Fibroblast of lung (primary cell): ENCODE measurements around the gene RBPJL.

Experiments
- EZH2 ChIP-seq: IDR thresholded peaks from 2 replicates; pipeline ENCODE4 v1.5.1; 2012; ENCODE audit warnings: low read length, control low read depth, mild to moderate bottlenecking; ENCODE audit errors: missing control alignments
- TF ChIP-seq, protein P1 (sequence below), 2 donors: IDR thresholded peaks in 1 of 2; conservative IDR thresholded peaks in 1 of 2; 1 replicate in 1 of 2; 2 replicates in 1 of 2; pipeline ENCODE4 v1.5.1; 2011 to 2012; ENCODE audit warnings: low read length in 2 of 2, control low read depth in 1 of 2, inconsistent platforms in 1 of 2, low read depth in 1 of 2, mild to moderate bottlenecking in 1 of 2

DNA sequence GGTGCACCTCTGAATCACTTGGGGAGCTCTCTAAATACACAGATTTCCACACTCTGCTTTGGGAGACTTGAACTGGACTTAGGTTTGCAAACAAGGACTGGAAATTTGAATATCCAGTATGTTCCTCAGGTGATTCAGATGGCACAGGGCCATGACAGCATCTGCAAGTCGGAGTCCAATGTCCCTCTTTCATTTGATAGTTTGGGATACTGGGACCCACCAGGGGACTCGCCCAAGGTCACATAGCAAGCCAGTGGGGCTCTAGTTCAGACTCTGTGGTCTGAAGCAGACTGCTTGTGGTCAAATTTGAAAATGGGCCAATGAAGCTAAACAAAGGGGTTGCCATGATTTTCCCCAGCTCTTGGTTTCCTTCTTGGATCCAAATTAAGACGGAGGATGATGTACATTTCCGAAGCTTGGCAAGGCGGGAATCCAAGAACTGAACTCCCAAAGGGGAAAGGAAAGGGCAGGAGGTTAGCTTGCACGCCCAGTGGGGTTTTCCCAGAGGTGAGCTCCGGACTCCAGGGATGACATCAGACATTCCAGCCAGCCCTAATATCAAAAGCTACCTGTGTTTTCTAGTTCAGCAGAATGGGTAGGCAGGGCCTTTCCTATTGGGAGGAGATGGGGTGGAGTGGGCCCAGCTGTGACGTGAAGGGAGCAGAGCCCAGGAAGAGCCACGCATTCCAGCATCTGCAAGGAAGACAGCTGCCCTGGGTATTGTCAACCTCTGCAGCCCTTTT is 52.9 kb downstream of the RBPJL start:
- TF ChIP-seq, protein P1, sequence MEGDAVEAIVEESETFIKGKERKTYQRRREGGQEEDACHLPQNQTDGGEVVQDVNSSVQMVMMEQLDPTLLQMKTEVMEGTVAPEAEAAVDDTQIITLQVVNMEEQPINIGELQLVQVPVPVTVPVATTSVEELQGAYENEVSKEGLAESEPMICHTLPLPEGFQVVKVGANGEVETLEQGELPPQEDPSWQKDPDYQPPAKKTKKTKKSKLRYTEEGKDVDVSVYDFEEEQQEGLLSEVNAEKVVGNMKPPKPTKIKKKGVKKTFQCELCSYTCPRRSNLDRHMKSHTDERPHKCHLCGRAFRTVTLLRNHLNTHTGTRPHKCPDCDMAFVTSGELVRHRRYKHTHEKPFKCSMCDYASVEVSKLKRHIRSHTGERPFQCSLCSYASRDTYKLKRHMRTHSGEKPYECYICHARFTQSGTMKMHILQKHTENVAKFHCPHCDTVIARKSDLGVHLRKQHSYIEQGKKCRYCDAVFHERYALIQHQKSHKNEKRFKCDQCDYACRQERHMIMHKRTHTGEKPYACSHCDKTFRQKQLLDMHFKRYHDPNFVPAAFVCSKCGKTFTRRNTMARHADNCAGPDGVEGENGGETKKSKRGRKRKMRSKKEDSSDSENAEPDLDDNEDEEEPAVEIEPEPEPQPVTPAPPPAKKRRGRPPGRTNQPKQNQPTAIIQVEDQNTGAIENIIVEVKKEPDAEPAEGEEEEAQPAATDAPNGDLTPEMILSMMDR (conservative IDR thresholded peaks at IDR 0.05 in 1 of 2, IDR thresholded peaks at IDR 0.05 in 1 of 2; ENCODE audit: low read depth in 1 of 2, low read length in 2 of 2): no peak
- TF ChIP-seq EZH2: no peak
